ENCODE measurements around the gene PGLYRP3. TPM values are rescaled to one million over a fixed set of nuclear protein-coding genes. Genes with fewer than 3 reads are reported as not detected.

Gene PGLYRP3
- total and polyA plus RNA-seq, 9 donors = not detected

DNA sequence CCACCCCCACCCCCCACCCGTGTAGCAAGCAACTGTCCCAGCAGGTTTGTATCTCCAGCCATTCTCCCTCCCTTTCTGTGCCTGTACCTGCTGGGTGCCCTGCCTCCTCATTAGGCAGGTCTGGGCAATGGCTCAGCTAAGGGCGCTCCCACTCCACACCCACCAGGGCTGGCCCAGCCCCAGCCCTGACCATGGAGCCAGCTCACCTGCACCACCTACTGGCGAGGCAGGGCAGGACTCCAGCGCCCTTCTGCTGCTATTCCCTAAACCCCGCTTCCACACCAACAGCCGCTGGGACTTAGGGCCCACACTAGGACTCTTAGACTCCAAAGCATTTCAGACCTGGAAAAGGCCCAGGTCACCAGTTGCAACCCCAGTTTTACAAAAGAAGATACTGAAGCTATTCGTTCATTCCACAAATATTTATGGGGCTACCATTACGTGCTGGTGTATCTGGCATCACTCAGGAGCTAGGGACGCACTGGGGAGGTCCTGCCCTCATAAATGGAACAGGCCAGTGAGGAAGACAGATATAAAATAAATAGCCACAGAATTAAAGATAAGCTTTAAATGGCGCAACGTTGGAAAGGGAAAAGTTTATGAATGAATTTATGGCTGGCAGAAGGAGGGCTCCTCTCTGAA is 24.0 kb downstream of the PGLYRP3 start:
- no peaks in the 10 kb centered on the region for H3K9me3 ChIP-seq
- 53 to 56% (median 54%) methylated on average over 11 of the region's 11 CpGs for WGBS, 3 donors
- TF ChIP-seq EP300 (IDR thresholded peaks at IDR 0.05) = no peak
- TF ChIP-seq, protein P1, sequence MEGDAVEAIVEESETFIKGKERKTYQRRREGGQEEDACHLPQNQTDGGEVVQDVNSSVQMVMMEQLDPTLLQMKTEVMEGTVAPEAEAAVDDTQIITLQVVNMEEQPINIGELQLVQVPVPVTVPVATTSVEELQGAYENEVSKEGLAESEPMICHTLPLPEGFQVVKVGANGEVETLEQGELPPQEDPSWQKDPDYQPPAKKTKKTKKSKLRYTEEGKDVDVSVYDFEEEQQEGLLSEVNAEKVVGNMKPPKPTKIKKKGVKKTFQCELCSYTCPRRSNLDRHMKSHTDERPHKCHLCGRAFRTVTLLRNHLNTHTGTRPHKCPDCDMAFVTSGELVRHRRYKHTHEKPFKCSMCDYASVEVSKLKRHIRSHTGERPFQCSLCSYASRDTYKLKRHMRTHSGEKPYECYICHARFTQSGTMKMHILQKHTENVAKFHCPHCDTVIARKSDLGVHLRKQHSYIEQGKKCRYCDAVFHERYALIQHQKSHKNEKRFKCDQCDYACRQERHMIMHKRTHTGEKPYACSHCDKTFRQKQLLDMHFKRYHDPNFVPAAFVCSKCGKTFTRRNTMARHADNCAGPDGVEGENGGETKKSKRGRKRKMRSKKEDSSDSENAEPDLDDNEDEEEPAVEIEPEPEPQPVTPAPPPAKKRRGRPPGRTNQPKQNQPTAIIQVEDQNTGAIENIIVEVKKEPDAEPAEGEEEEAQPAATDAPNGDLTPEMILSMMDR (IDR thresholded peaks at IDR 0.05) = no peak
- TF ChIP-seq POLR2A (IDR thresholded peaks at IDR 0.05) = no peak
- H3K4me3 ChIP-seq = no peak overlapping the region
- no peaks in the 10 kb centered on the region for H3K4me1 ChIP-seq (ENCODE audit: insufficient read depth)
- H3K27me3 ChIP-seq = no peaks in the 10 kb centered on the region
- intact Hi-C loops (cut with DNase I) = no loop called here
- H3K36me3 ChIP-seq = no peaks in the 10 kb centered on the region
- DNase-seq = no peak
- H3K27ac ChIP-seq = no peak overlapping the region

DNA sequence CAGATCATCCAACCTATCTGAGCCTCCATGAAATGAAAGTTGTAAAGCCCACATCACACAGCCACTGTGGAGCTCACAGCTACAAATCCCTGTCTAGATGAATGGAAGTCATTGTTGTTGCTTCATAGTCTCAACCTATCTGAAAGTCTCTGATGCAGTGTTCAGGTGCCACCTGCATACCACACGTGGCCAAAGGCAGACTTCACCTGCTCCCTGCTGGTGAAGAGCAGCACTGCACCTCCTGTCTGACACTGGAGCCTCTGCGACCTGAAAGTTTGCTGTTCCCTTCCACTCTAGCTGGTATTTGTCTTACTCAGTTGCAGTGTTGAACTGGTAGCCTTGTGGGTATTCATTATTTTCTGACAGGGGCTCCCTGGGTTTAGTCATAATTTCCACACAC is 34.9 kb downstream of the PGLYRP3 start:
- Histone ChIP-seq H3K4me3 (no peak overlapping the region), H3K27ac (no peak overlapping the region), H3K9me3 (no peaks in the 10 kb centered on the region), H3K36me3 (no peaks in the 10 kb centered on the region), H3K27me3 (no peaks in the 10 kb centered on the region), H3K4me1 (ENCODE audit: insufficient read depth) (no peaks in the 10 kb centered on the region)
- 18 to 25% (median 22%) methylated on average over 2 of the region's 2 CpGs for WGBS, 3 donors
- intact Hi-C loops (cut with DNase I) = no loop called here
- TF ChIP-seq EP300 (IDR thresholded peaks at IDR 0.05) (no peak), POLR2A (IDR thresholded peaks at IDR 0.05) (no peak)
- TF ChIP-seq, protein P1 (IDR thresholded peaks at IDR 0.05) = no peak
- DNase-seq = no peak

DNA sequence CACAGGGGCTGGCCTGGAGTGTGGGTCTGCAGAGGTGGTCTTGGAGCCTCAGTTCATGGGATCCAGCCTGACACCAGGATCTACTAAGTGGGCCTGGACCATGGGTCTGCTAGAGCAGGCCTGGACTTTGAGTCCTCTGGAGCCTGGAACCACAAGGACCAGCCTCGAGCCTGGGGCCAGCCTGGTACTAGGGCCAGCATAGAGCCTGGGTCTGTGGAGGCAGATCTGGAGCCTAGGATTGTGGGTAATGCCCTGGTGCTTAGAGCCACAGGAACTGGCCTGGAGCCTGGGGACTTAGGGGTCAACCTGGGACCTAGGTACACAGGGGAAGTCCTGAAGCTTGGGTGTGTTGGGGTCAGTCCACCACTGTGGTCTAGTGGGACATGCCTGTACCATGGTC is 40.6 kb downstream of the PGLYRP3 start:
- Histone ChIP-seq H3K9me3 (no peaks in the 10 kb centered on the region), H3K4me1 (ENCODE audit: insufficient read depth) (no peaks in the 10 kb centered on the region), H3K36me3 (no peaks in the 10 kb centered on the region), H3K4me3 (no peak overlapping the region), H3K27ac (no peak overlapping the region), H3K27me3 (no peaks in the 10 kb centered on the region)
- no peak for DNase-seq
- 88 to 100% (median 90%) methylated on average over 1 of the region's 1 CpG for WGBS, 3 donors
- intact Hi-C loops (cut with DNase I) = no loop called here
- TF ChIP-seq POLR2A (IDR thresholded peaks at IDR 0.05) (no peak), EP300 (IDR thresholded peaks at IDR 0.05) (no peak)
- TF ChIP-seq, protein P1 (IDR thresholded peaks at IDR 0.05) = no peak

DNA sequence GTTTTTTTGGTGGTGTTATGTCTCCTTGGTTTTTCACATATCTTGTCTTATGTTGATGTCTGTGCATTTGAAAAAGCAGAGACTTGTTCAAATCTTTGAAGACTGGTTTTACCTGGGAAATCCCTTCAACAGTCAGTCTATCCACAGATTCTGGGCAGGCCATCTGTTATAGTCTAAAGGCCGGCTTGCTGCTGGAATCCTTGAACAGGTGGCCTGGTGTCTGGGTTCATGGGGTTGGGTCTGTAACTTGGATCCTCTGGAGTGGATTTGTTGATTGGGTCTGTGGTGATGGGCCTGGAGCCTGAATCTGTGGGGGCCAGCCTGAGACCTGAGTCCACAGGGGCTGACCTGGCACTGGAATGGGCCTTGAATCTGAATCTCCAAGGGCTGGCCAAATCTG is 41.0 kb downstream of the PGLYRP3 start:
- no peaks in the 10 kb centered on the region for H3K27me3 ChIP-seq
- no peaks in the 10 kb centered on the region for H3K9me3 ChIP-seq
- TF ChIP-seq EP300 (IDR thresholded peaks at IDR 0.05) (no peak), POLR2A (IDR thresholded peaks at IDR 0.05) (no peak)
- TF ChIP-seq, protein P1 (IDR thresholded peaks at IDR 0.05) = no peak
- no peaks in the 10 kb centered on the region for H3K4me1 ChIP-seq (ENCODE audit: insufficient read depth)
- no peak overlapping the region for H3K4me3 ChIP-seq
- 63 to 74% (median 71%) methylated on average over 1 of the region's 1 CpG for WGBS, 3 donors
- no peak overlapping the region for H3K27ac ChIP-seq
- H3K36me3 ChIP-seq = no peaks in the 10 kb centered on the region
- intact Hi-C loops (cut with DNase I) = no loop called here
- no peak for DNase-seq

All from ovary (tissue), 9 donors.